GM19238 (cell line): ENCODE results near the gene ITGB2.

Experiments used
- DNase-seq: peaks from one replicate; pipeline ENCODE4 v3.0.0; 2011; ENCODE audit warnings: low spot score; ENCODE audit not compliant: insufficient read length

The ITGB2 gene

DNA sequence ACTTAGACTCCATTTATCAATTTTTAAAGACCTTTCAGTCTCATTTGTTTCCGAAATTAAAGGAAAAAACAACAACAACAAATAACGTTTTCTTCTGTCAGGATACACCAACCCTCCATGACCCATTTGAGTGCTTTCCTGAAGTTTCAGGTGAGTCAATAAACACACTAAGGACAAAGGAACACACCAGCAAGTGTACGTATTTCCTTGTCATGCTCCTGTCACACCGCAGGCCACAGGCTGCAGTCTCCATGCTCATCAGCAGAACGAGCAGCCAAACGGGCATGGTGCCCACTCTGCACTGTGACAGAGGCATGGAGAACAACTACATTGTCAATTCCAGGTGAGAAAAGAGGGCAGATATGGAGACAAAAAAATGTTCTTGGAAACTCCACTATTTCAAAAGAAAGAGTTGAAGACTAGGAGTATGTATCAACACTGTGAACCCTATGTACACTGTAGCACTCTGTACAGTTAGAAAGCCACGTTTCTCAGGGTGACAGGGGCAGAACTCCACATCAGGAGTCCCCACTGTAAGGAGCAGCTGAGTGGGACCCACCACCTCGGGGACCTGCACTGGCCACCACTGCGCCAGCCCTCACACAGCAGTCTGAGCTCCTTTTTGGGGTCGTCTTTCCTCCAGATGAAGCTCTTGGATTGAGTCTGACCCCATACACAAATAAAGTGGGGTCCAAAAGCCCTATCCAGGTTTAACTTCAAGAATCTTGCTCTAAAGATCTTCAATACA is 49.8 kb downstream of the ITGB2 start:
- DNase-seq: no peak

GRCh38 chr21:44869781-44870747 is 50.6 kb downstream of the ITGB2 start:
- no peak for DNase-seq

DNA sequence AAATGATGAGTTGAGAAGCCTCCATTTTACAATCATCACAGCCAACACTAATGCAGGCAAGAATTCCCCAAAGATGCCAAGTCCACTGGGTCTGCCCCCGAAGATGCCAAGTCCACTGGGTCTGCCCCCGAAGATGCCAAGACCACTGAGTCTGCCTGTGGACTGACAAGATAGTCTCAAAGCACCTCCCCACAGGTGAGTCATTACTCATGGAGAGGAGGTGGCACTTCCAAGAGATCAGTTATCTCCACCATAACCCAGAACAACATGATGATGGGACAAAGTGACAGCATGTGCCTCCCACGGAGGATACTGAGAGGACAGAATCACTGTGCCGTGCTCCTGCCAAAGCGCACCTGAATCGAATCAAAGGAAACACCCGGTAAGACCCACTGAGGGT is 52.0 kb downstream of the ITGB2 start:
- DNase-seq: no peak

DNA sequence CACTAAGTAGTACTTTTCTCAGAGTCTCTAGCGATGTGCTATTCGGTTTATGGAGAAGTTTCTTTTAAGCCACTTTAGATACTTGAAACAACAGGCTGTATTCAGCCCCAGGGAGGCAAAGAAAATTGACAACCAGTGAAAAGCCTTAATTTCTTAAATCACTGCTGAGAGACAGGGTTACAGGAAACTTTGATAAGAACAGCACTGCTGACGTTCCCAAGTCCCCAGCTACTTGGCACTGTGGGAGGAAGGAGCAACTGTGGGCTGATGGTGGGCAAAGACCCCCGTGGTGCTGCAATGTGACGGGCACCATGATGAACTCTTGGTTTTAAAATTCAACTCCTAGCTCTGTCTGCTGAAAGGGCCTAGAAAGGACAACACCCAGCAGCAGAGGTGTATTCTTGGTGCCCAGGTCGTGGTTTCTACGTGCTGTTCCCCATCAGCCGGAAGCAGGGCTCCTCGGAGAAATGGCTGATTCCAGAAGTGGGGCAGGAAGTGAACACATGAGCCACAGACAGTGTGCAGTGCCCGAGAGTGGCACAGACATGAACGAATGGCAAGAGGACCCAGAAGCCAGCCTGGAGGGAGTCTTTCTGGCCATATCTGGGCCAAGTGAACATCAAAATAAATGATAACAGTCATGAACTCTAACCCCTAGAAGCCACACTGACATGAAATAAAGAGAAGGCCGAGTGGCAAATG is 52.5 kb downstream of the ITGB2 start:
- no peak for DNase-seq

- DNase-seq: no peak
Observed at GRCh38 chr21:44867464-44867863, 53.2 kb downstream of the ITGB2 start.

- DNase-seq: no peak
Observed at GRCh38 chr21:44866780-44867179, 53.9 kb downstream of the ITGB2 start.

DNA sequence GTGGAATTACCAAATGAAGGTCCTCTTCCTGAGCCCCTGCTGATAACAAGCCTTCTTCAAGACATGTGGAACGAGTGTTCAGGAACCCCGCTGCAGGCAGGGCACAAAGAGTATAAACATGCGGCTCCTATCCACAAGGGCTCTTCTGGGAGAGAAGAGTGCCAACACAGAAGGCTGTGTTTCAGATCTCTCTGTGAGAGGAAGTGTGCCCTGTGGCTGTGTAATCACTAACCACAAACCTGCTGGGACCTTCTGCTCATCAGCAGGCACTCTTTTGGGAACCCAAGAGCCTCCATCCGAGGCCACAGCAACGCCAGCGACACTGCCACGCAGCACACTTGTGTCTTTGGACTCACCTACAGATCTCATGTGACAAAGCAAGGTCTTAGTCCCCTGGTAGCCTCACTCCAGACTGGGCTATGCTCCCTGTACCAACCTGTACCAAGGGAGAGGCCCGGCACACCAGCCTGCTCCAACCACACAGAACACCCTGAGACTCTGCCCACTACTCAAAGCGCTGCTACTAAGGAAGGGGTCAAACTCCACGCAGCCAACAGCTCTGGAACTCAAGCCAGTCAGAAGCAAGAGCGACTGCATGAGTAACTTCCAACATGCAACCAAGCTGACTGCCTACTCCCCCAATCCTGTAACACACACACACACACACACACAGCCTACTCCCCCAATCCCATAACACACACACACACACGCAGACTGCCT is 55.0 kb downstream of the ITGB2 start:
- no peak for DNase-seq

GRCh38 chr21:44862869-44863685 is 57.6 kb downstream of the ITGB2 start:
- DNase-seq: no peak

- DNase-seq: no peak
Observed at GRCh38 chr21:44858791-44859190, 61.9 kb downstream of the ITGB2 start.

- no peak for DNase-seq
Observed at GRCh38 chr21:44858291-44858690, 62.4 kb downstream of the ITGB2 start.

DNA sequence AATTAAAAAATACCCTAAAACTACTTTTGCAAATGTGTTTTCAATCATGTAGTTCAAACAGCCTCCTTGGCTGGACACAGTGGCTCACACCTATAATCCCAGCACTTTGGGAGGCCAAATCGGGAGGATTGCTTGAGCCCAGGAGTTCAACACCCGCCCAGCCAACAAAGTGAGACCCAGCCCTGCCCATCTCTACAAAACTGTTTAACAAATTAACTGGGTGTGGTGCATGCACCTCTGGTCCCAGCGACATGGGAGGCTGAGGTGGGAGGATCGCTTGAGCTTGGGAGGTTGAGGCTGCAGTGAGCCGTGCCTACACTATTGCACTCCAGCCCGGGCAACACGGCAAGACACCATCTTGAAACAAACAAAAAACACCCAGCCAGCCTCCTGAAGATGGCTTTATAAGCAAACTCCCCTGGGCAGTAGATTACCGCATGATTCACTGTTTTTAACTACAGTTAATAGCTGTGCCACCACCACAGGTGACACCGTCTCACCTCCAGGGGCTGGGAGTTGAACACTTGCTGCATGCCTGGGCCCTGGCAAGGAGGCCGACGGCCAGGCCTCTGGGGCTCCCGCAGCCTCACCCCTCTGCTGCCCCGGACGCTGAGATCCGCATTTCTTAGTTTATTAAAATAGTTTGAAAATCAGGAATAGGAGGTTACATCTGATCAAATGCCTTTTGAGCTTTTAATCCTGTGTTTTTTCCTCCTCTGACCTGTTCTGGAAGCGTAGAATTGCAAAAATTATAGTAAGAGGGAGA is 63.4 kb downstream of the ITGB2 start:
- no peak for DNase-seq

DNA sequence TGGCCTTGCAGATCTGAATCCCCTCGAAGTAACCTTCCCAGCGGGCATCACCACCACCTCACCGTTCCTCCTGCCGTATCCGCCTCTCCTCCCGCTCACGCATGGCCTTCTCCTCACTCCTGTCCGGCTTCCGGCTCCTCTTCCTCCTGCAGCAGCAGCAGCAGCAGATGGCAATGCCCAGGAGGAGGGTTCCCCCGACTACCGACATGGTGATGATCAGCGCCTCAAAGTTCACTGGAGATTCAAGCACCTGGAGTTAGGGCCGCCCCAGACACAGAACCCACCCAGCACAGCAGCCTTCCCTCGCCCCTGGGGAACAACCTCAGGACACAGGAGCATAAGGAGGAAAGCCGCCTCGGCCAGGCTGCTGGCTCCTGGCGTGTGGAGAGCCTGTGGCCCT is 64.6 kb downstream of the ITGB2 start:
- no peak for DNase-seq

DNA sequence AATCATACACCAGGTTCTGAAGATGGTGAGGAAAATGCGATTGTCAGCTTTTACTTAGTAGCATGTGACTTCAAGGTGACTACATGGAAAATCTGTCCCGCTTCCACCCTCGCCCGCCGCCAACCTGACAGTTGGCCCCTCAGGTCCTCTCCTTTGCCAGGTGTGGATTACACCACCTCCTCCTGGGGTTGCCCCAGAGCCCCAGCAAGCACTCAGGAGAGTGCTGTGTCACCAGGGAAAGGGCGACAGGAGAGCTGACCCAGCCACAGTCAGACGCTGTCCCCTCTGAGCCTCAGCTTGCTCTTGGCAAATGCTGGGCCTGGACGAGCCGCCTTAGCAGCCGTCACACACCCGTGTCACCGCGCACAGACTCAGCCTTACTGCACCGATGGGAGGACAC is 65.1 kb downstream of the ITGB2 start:
- DNase-seq: no peak

DNA sequence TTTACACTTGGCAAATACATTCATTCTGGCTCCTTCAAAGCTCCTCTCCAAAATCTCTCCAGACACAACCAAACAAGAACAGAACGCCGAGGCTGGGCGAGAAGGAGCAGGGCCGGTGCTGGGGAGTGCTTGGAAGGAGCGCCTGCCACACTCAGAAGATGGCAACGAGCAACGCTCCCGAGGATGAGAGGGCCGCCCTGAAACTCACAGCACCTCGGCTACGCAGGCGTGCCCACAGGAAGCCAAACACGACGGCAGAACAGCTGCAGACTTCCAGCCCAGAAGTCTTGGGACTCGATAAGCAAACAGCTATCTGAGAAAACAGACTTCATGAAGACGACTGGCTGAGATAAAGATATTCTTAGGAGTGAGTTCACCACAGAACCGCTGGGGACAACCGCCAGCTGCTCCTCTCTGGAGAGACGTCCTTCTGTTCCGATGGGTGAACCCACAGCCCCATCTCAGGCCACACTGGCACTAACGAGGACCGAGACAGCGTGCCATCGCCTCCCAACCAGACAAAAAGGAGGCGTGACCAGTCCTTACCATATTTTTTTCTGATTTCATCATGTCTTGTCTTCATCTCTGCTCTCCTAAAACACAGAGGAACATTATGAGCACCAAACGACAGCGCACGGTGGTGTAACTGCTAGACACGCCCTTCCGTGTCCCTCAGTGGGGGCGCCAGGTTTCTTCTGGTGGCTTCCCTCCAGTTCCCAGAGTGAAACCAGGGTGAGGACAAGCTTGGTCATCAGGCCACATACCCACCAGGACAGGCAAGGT is 65.8 kb downstream of the ITGB2 start:
- DNase-seq: no peak

DNA sequence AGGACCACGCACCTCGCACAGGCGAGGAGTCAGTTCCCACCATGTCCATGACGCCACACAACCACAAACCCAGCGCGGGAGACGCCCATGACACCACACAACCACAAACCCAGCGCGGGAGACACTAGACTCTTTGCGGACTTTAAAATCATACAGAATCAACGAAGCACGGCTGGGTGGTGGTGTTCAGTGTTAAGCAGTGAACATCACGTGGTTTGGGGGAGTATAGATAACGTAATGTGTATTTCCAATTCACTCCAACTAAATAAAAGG is 66.4 kb downstream of the ITGB2 start:
- no peak for DNase-seq

DNA sequence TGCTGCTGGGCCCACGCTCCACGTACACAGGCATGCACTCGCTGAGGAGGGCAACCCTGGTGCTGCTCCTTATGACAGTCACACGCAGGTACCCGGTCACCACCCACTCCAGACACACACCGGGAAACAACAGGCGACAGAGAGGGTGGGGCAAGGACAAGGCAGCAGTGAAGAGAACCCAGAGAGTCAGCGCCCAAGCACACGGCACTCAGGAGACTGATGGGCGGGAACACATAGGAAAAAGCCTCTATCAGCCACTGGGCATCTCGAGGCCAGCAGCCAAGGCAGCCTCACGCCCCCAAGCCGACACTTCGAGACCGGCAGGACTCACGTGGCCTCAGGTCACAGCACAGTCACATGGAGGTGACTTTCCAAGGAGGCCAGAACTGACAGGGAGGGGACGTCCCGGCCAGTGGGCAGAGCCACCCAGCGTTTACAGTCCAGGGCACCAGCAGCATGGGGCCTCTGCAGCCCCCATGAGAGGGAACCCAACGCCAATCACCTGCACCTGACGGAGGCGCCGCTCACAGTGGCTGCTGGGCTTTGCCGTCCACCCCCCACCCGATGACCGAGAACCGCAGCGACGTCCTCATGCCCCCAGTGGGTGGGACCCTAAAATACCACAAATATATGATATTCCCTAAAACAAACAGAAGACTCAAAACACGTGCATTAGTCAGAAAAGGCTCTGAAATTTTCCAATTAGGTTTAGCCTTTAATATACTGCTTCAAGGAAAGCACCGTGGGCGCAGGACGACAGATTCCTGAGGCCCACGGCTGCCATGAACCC is 66.9 kb downstream of the ITGB2 start:
- no peak for DNase-seq

- no peak for DNase-seq
Observed at GRCh38 chr21:44850905-44851657, 69.6 kb downstream of the ITGB2 start.
